H1 (cell line): ENCODE results near the gene PGM2. TPM values are rescaled to one million over a fixed set of nuclear protein-coding genes. Genes with fewer than 3 reads are reported as not detected.

Experiments used
- CBX5 ChIP-seq: fragments of 300-800, 300-1000 bp; sonication (generic); IDR thresholded peaks from 2 replicates; pipeline ENCODE4 v1.7.1; 2016; ENCODE audit warnings: antibody characterized with exemption, low read length, low read depth
- RBBP5 ChIP-seq: IDR thresholded peaks from 2 replicates; pipeline ENCODE4 v1.7.1; 2012; ENCODE audit warnings: low read depth, mild to moderate bottlenecking, inconsistent platforms, low read length, moderate library complexity, borderline replicate concordance
- RNF2 ChIP-seq: fragments of 200-900, 300-1000 bp; sonication (generic); IDR thresholded peaks from 2 replicates; pipeline ENCODE4 v1.7.1; 2016; ENCODE audit warnings: borderline replicate concordance, low read depth, mild to moderate bottlenecking, antibody characterized with exemption, low read length; ENCODE audit not compliant: poor library complexity, severe bottlenecking; ENCODE audit errors: missing control alignments
- SIRT6 ChIP-seq: IDR thresholded peaks from one replicate; pipeline ENCODE4 v1.7.1; 2012; ENCODE audit warnings: low read length, inconsistent platforms
- SIX5 ChIP-seq: IDR thresholded peaks from 2 replicates; pipeline ENCODE4 v1.6.1; 2011; ENCODE audit warnings: mild to moderate bottlenecking, low read depth, low read length
- ZNF274 ChIP-seq: IDR thresholded peaks from 2 replicates; pipeline ENCODE4 v1.7.0; 2012; ENCODE audit warnings: low read length, borderline replicate concordance; ENCODE audit errors: extremely low read depth
- polyA plus RNA-seq, 7 experiments: library from polyadenylated mRNA; depleted of rRNA in 3 of 7; stranded (reverse) in 5 of 7; unstranded in 2 of 7; fragments of >200 nt in 5 of 7; fragments of 200-250 nt in 2 of 7; gene quantifications; 1 replicate in 5 of 7; 2 replicates in 1 of 7; 4 replicates in 1 of 7; pipeline versions ENCODE4 v1.2.1 to v1.2.3, GENCODE V29; 2011 to 2013; ENCODE audit warnings: missing spikeins in 2 of 7, mixed read lengths in 2 of 7
- total RNA-seq: library from RNA; stranded (reverse); fragmentation: NEBNext Ultra II Directional; extraction: Animal tissue kit (Norgen Biotek cat#: 25700); gene quantifications from 2 replicates; pipeline ENCODE4 v1.2.1, GENCODE V29; 2021

The PGM2 gene
- total and polyA plus RNA-seq, 2 of the 8 experiments (the other 6 are each of a cell fraction or from before 2014, with no cell fraction given): 7.7 to 38.0 TPM

DNA sequence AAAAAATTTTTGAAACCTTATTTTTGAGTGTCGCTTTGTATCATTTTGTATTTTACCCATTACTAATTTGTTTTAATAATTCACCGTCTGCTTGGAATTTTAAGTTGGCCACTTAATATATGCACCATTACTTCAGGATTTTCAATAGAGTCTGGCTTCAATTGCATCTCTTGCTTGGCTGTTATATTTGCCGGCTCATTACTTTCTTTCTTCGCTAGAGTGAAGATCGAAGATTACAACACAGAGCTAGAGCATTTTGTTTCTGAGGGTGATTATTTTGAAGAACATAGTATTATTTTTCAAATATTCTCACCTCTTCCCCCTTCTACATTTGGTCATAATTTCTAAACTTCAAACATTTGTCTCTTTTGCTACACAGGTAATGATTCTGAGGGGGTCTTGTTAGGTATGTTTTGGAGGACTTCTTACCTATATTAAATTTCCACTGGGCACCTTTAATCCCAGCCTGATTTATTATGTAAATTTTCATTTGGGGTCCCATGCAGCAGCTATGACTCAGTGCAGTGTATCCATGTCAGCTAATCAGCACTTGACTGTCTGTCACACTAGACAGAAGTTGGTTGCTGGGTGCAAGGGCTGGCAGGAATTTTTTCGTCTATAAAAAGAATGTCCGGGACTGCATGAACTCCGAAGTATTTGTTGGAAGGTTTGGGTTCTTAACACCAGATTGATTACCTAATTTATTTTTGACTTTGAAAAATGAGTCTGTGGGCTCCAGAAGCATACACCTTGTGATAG lies 83.0 kb downstream of the PGM2 start (continued):
- TF ChIP-seq ZNF274 (no peak), RBBP5 (no peak), SIRT6 (no peak), SIX5 (no peak), RNF2 (no peak), CBX5 (no peak)
- TF ChIP-seq, all 59 proteins: peak for 0
